Tibial artery (tissue), 4 donors: ENCODE measurements around the gene SMIM1.

Source experiments
- DNase-seq, 2 donors: peaks; one replicate each; pipeline ENCODE4 v3.0.0-alpha.2; 2019
- H3K27ac ChIP-seq, 2 donors: fragments of 200-600 bp; sonication (generic) in 1 of 2; 1 replicate in 1 of 2; 2 replicates in 1 of 2; pipeline ENCODE4 v1.5.1; 2018 to 2019; ENCODE audit warnings: mild to moderate bottlenecking in 1 of 2
- H3K27me3 ChIP-seq, 2 donors: fragments of 200-600 bp; sonication (generic) in 1 of 2; one replicate each; pipeline versions ENCODE4 v1.5.1 to v1.6.0; 2016 to 2019
- H3K36me3 ChIP-seq, 3 donors: fragments of 200-600 bp; sonication (generic) in 2 of 3; one replicate each; pipeline ENCODE4 v1.5.1; 2016 to 2019; ENCODE audit warnings: mild to moderate bottlenecking in 2 of 3
- H3K4me1 ChIP-seq, 4 donors: fragments of 200-600 bp; sonication (generic) in 2 of 4; 1 replicate in 3 of 4; 2 replicates in 1 of 4; pipeline ENCODE4 v1.5.1; 2016 to 2019
- H3K4me3 ChIP-seq, 2 donors: fragments of 200-600 bp; sonication (generic) in 1 of 2; 1 replicate in 1 of 2; 2 replicates in 1 of 2; pipeline ENCODE4 v1.5.1; 2018 to 2019; ENCODE audit warnings: mild to moderate bottlenecking in 2 of 2
- H3K9me3 ChIP-seq, 3 donors: fragments of 200-600 bp; sonication (generic) in 1 of 3; one replicate each; pipeline ENCODE4 v1.5.1; 2016 to 2019
- CTCF ChIP-seq, 2 experiments: fragments of 200-600 bp in 1 of 2; fragments of 450-650 bp in 1 of 2; IDR thresholded peaks; one replicate each; pipeline ENCODE4 v1.5.1; 2017 to 2019; ENCODE audit warnings: antibody characterized with exemption in 2 of 2, mild to moderate bottlenecking in 1 of 2, moderate library complexity in 1 of 2
- intact Hi-C: fragments of 100-400 bp; cut with DNase I; formaldehyde crosslinking; loops from one replicate; pipeline ENCODE4 v1.15.0; 2023; ENCODE audit warnings: low total_unique reads

Gene SMIM1

GRCh38 chr1:3777647-3778589, 5.4 kb downstream of the SMIM1 start:
- intact Hi-C loops: no loop called here
- Histone ChIP-seq H3K27me3 (no peaks in the 10 kb centered on the region), H3K4me3 (no peak overlapping the region), H3K9me3 (no peaks in the 10 kb centered on the region), H3K4me1 (peaks cover 0 to 31% (median 9%) of the 10 kb centered on the region in 4 donors), H3K36me3 (peaks cover 35 to 46% (median 43%) of the 10 kb centered on the region in 3 donors), H3K27ac (no peak overlapping the region)
- no peak for DNase-seq
- no peak for TF ChIP-seq CTCF (IDR thresholded peaks at IDR 0.05)

- Histone ChIP-seq H3K4me1 (peaks cover 0 to 22% (median 2%) of the 10 kb centered on the region in 4 donors), H3K9me3 (no peaks in the 10 kb centered on the region), H3K27me3 (no peaks in the 10 kb centered on the region), H3K4me3 (no peak overlapping the region), H3K27ac (no peak overlapping the region), H3K36me3 (peaks cover 41 to 54% (median 51%) of the 10 kb centered on the region in 3 donors)
- TF ChIP-seq CTCF (IDR thresholded peaks at IDR 0.05): no peak
- intact Hi-C loops: no loop called here
- DNase-seq: no peak
Observed at GRCh38 chr1:3778590-3779264, 6.2 kb downstream of the SMIM1 start.

GRCh38 chr1:3779265-3779911, 6.8 kb downstream of the SMIM1 start:
- Histone ChIP-seq H3K4me1 (peaks cover 0 to 16% (median 0%) of the 10 kb centered on the region in 4 donors), H3K27ac (no peak overlapping the region), H3K9me3 (no peaks in the 10 kb centered on the region), H3K27me3 (no peaks in the 10 kb centered on the region), H3K4me3 (no peak overlapping the region), H3K36me3 (peaks cover 48 to 61% (median 58%) of the 10 kb centered on the region in 3 donors)
- no peak for DNase-seq
- intact Hi-C loops: no loop called here
- no peak for TF ChIP-seq CTCF (IDR thresholded peaks at IDR 0.05)

- Histone ChIP-seq H3K27me3 (no peaks in the 10 kb centered on the region), H3K4me1 (peaks cover 0 to 10% (median 0%) of the 10 kb centered on the region in 4 donors), H3K36me3 (peaks cover 53 to 66% (median 64%) of the 10 kb centered on the region in 3 donors), H3K27ac (no peak overlapping the region), H3K4me3 (no peak overlapping the region), H3K9me3 (no peaks in the 10 kb centered on the region)
- TF ChIP-seq CTCF (IDR thresholded peaks at IDR 0.05): no peak
- DNase-seq: no peak
- intact Hi-C loops: no loop called here
Observed at GRCh38 chr1:3779912-3780416, 7.4 kb downstream of the SMIM1 start.

DNA sequence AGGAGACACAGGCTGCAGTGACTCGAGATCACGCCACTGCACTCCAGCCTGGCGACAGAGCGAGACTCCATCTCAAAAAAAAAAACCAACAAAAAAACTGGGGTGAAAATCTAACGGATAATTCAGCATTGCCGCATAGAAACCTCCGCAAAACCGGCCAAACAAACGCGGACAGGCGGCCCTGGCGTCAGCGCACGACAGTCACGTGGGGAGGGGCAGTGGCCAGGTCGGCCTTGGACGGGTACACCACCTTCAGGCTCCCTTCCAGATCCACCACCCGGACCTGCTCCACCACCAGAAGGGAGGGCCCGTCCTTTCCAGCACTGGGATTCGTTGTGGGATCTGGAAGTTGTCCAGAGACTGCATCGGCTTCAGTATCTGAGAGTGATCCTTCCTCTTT, 8.4 kb downstream of the SMIM1 start:
- Histone ChIP-seq H3K27ac (no peak overlapping the region), H3K4me1 (peaks cover 0 to under 1% (median 0%) of the 10 kb centered on the region in 4 donors), H3K9me3 (no peaks in the 10 kb centered on the region), H3K27me3 (no peaks in the 10 kb centered on the region), H3K36me3 (peaks cover 63 to 76% (median 73%) of the 10 kb centered on the region in 3 donors), H3K4me3 (no peak overlapping the region)
- intact Hi-C loops: no loop called here
- DNase-seq: no peak
- TF ChIP-seq CTCF (IDR thresholded peaks at IDR 0.05): no peak
